Stimulated activated CD8-positive, alpha-beta memory T cell treated with anti-CD3 and anti-CD28 coated beads, Interleukin-12 subunit alpha, Interleukin-12 subunit beta, amount 100 ng/mL, for 24 hours (primary cell): ENCODE data around the gene ALG12.

Source experiments
- DNase-seq: peaks from one replicate; pipeline ENCODE4 v3.0.0-alpha.2; 2020; ENCODE audit errors: extremely low read depth

ALG12 gene

GRCh38 chr22:49887702-49888101 is 30.5 kb downstream of the ALG12 start:
- DNase-seq = no peak

- DNase-seq = no peak
Observed at GRCh38 chr22:49887064-49887451, 31.2 kb downstream of the ALG12 start.

- no peak for DNase-seq
Observed at GRCh38 chr22:49886346-49887063, 31.7 kb downstream of the ALG12 start.

GRCh38 chr22:49885881-49886280 is 32.4 kb downstream of the ALG12 start:
- no peak for DNase-seq

- DNase-seq = no peak
Observed at GRCh38 chr22:49885281-49885680, 33.0 kb downstream of the ALG12 start.

- no peak for DNase-seq
Observed at GRCh38 chr22:49884503-49885260, 33.6 kb downstream of the ALG12 start.

GRCh38 chr22:49884075-49884474 is 34.2 kb downstream of the ALG12 start:
- no peak for DNase-seq

- no peak for DNase-seq
Observed at GRCh38 chr22:49883294-49883640, 35.0 kb downstream of the ALG12 start.

GRCh38 chr22:49882519-49883293 is 35.5 kb downstream of the ALG12 start:
- DNase-seq = no peak

GRCh38 chr22:49881856-49882255 is 36.4 kb downstream of the ALG12 start:
- no peak for DNase-seq

- DNase-seq = no peak
Observed at GRCh38 chr22:49880281-49880680, 38.0 kb downstream of the ALG12 start.

- DNase-seq = no peak
Observed at GRCh38 chr22:49879871-49880270, 38.4 kb downstream of the ALG12 start.

- DNase-seq = no peak
Observed at GRCh38 chr22:49878206-49878605, 40.0 kb downstream of the ALG12 start.

- no peak for DNase-seq
Observed at GRCh38 chr22:49877642-49878041, 40.6 kb downstream of the ALG12 start.

- no peak for DNase-seq
Observed at GRCh38 chr22:49873228-49873940, 44.9 kb downstream of the ALG12 start.

- no peak for DNase-seq
Observed at GRCh38 chr22:49872347-49872746, 45.9 kb downstream of the ALG12 start.

- no peak for DNase-seq
Observed at GRCh38 chr22:49871482-49871881, 46.8 kb downstream of the ALG12 start.

GRCh38 chr22:49869845-49870712 is 48.2 kb downstream of the ALG12 start:
- DNase-seq = no peak

- DNase-seq = no peak
Observed at GRCh38 chr22:49869086-49869830, 49.0 kb downstream of the ALG12 start.
